DOHH2 (cell line): ENCODE data around the gene TBXA2R.
"Not testable (repeated sequence)": the region's sequence is repeated elsewhere in the genome, so short reads cannot be mapped to it uniquely, and the experiment has no call there.

ENCODE experiments used
- H3F3A ChIP-seq: fragments of 200-600 bp; sonication (generic), shearing (Covaris generic); 2 replicates; pipeline ENCODE4 v1.6.0; 2016; ENCODE audit warnings: antibody characterized with exemption, mild to moderate bottlenecking; ENCODE audit not compliant: control insufficient read depth, insufficient read depth
- H3K27ac ChIP-seq: fragments of 200-600 bp; sonication (generic); 2 replicates; pipeline ENCODE4 v1.5.1; 2014; ENCODE audit warnings: low read depth, mild to moderate bottlenecking, low read length, moderate library complexity
- H3K27me3 ChIP-seq: fragments of 200-600 bp; sonication (generic); 2 replicates; pipeline ENCODE4 v1.6.1; 2014; ENCODE audit warnings: mild to moderate bottlenecking, low read length, mixed read lengths; ENCODE audit not compliant: control insufficient read depth
- H3K36me3 ChIP-seq: fragments of 200-600 bp; sonication (generic); 2 replicates; pipeline ENCODE4 v1.6.1; 2014; ENCODE audit warnings: mild to moderate bottlenecking, low read length, moderate library complexity, mixed read lengths; ENCODE audit not compliant: control insufficient read depth
- H3K4me1 ChIP-seq: fragments of 200-600 bp; sonication (generic); 2 replicates; pipeline ENCODE4 v1.6.1; 2014; ENCODE audit warnings: mild to moderate bottlenecking, low read length, mixed read lengths; ENCODE audit not compliant: control insufficient read depth
- H3K4me2 ChIP-seq: fragments of 200-600 bp; sonication (generic); 2 replicates; pipeline ENCODE4 v1.6.0; 2014; ENCODE audit warnings: mild to moderate bottlenecking, low read length, moderate library complexity
- H3K4me3 ChIP-seq: fragments of 200-600 bp; sonication (generic); 2 replicates; pipeline ENCODE4 v1.5.1; 2014; ENCODE audit warnings: mild to moderate bottlenecking, low read length, mixed read lengths
- H3K79me2 ChIP-seq: fragments of 200-600 bp; sonication (generic); 2 replicates; pipeline ENCODE4 v1.6.1; 2014; ENCODE audit warnings: mild to moderate bottlenecking, low read length, mixed read lengths; ENCODE audit not compliant: control insufficient read depth
- H3K9me2 ChIP-seq: fragments of 200-600 bp; sonication (generic); replicated peaks from 2 replicates; pipeline ENCODE4 v1.6.1; 2014; ENCODE audit warnings: mild to moderate bottlenecking, low read length, mixed read lengths; ENCODE audit not compliant: control insufficient read depth
- H3K9me3 ChIP-seq: fragments of 200-600 bp; sonication (generic); 2 replicates; pipeline ENCODE4 v1.6.1; 2014; ENCODE audit warnings: antibody characterized with exemption, low read length, mixed read lengths; ENCODE audit not compliant: control insufficient read depth, insufficient read depth
- H4K20me1 ChIP-seq: fragments of 200-600 bp; sonication (generic); 2 replicates; pipeline ENCODE4 v1.6.0; 2014; ENCODE audit warnings: low read depth, mild to moderate bottlenecking, antibody characterized with exemption, low read length, moderate library complexity; ENCODE audit not compliant: control insufficient read depth, insufficient read depth
- EZH2phosphoT487 ChIP-seq: fragments of 200-600 bp; sonication (generic); IDR thresholded peaks from 2 replicates; pipeline ENCODE4 v1.6.1; 2017; ENCODE audit warnings: borderline replicate concordance, mild to moderate bottlenecking, antibody characterized with exemption, low read length, moderate library complexity, mixed read lengths
- TF ChIP-seq, protein P1 (sequence below): fragments of 200-600 bp; sonication (generic); IDR thresholded peaks from one replicate; pipeline ENCODE4 v1.5.1; 2014; ENCODE audit warnings: antibody characterized with exemption, mild to moderate bottlenecking, low read depth, low read length; ENCODE audit not compliant: poor library complexity, severe bottlenecking

The TBXA2R gene

DNA sequence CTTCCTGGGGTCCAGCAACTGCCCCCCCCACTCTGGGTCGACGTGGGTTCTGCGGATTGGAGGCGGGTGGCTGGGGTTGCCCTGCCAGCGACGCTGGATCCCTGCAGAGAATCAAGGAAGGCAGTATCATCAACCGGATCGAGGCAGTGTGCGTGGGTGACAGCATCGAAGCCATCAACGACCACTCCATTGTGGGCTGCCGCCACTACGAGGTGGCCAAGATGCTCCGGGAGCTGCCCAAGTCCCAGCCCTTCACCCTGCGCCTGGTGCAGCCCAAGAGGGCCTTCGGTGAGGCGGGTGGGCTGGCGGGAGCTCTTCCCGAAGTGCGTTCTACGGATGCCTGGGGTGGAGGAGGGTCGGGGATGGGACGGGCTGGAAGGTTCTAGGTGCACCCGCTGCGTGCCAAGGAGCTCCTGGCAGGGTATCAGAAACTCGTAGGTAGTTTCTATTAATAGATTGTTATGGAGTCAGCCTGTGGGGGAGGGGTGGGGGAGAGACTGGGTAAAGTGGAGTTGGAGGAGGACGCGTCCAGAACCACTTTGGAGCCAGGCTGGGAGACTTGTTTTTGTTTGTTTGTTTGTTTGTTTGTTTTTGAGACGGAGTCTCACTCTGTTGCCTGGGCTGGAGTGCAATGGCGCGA is 19.8 kb downstream of the TBXA2R start:
- no peaks in the 10 kb centered on the region for H3K79me2 ChIP-seq
- H4K20me1 ChIP-seq: no peaks in the 10 kb centered on the region
- peaks cover 14% of the 10 kb centered on the region; the same call in 1 of the 2 replicates for H3K9me3 ChIP-seq
- no peaks in the 10 kb centered on the region for H3K36me3 ChIP-seq
- H3K9me2 ChIP-seq: no peaks in the 10 kb centered on the region
- no peak overlapping the region for H3K4me2 ChIP-seq
- no peak for TF ChIP-seq EZH2phosphoT487
- TF ChIP-seq, protein P1, sequence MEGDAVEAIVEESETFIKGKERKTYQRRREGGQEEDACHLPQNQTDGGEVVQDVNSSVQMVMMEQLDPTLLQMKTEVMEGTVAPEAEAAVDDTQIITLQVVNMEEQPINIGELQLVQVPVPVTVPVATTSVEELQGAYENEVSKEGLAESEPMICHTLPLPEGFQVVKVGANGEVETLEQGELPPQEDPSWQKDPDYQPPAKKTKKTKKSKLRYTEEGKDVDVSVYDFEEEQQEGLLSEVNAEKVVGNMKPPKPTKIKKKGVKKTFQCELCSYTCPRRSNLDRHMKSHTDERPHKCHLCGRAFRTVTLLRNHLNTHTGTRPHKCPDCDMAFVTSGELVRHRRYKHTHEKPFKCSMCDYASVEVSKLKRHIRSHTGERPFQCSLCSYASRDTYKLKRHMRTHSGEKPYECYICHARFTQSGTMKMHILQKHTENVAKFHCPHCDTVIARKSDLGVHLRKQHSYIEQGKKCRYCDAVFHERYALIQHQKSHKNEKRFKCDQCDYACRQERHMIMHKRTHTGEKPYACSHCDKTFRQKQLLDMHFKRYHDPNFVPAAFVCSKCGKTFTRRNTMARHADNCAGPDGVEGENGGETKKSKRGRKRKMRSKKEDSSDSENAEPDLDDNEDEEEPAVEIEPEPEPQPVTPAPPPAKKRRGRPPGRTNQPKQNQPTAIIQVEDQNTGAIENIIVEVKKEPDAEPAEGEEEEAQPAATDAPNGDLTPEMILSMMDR: no peak
- no peak overlapping the region for H3K27ac ChIP-seq
- no peaks in the 10 kb centered on the region for H3K4me1 ChIP-seq
- no peaks in the 10 kb centered on the region for H3F3A ChIP-seq
- no peaks in the 10 kb centered on the region for H3K27me3 ChIP-seq
- H3K4me3 ChIP-seq: no peak overlapping the region

DNA sequence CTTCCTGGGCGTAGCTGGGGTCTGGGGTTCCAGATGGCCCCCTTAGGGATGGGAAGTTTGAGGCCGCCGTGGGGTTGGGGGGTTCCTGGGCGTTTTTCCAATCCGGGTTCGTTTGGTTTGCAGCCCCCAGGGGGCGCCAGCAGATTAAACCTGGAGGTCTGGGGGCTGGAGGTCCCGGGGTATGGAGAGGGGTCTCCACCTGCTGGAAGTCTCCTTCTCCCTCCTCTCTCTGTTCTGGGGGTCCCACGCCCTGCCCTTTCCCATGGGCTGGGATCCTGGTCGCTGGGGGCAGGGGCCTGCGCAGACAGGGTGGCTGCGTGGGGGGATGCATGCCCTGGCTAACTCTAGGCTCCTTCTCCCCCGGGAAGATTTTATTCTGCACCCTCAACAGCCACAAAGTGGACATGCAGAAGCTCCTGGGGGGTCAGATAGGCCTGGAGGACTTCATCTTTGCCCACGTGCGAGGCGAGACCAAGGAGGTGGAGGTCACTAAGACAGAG is 20.5 kb downstream of the TBXA2R start:
- H3K36me3 ChIP-seq: no peaks in the 10 kb centered on the region
- H3K4me1 ChIP-seq: no peaks in the 10 kb centered on the region
- no peaks in the 10 kb centered on the region for H4K20me1 ChIP-seq
- no peak overlapping the region for H3K27ac ChIP-seq
- H3K27me3 ChIP-seq: no peaks in the 10 kb centered on the region
- no peak overlapping the region for H3K4me2 ChIP-seq
- H3F3A ChIP-seq: no peaks in the 10 kb centered on the region
- H3K9me3 ChIP-seq: peaks cover 7% of the 10 kb centered on the region; the same call in 1 of the 2 replicates
- no peaks in the 10 kb centered on the region for H3K9me2 ChIP-seq
- no peak overlapping the region for H3K4me3 ChIP-seq
- TF ChIP-seq, protein P1: peak; percentile 79
- no peak for TF ChIP-seq EZH2phosphoT487
- H3K79me2 ChIP-seq: no peaks in the 10 kb centered on the region

DNA sequence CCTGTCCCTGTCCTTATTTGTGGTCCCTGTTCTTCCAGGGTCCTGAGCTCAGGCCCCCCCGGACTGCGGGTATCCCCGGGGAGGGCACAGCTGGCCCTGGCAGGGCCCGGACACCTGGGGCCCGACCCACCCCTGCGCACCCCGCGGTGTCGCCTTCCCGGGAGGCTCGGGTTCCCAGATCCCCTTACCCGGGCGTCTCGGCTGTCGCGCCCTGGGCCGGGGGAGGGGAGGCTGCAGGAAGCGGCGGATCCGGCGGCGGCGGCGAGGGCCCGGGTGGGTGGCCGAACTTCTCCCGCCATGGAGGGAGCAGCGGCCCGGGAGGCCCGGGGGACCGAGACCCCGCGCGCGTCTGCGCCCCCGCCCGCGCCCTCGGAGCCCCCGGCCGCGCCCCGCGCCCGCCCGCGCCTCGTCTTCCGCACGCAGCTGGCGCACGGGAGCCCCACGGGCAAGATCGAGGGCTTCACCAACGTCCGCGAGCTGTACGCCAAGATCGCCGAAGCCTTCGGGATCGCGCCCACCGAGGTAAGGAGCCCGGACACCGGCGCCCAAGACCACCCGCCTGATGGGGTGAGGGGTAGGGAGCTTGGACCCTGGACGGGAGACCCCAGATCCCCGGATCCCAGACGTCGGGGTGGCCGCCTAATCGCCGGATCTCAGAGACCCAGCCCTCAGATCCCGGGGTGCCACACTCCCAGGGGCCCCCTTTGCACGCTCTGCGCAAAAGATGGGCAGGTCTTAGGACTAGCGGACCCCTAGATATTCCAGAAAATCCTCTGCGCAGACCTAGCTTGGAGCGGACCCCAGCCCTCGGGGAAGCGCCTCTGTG is 21.2 kb downstream of the TBXA2R start, which contains the start of gene GIPC3:
Gene GIPC3, plus strand, starts transcription at position 178 of the 826 bp plus-strand sequence. Its CDS starts 120 bp downstream, at position 298.
- Histone ChIP-seq H4K20me1 (no peaks in the 10 kb centered on the region), H3K4me1 (no peaks in the 10 kb centered on the region), H3K36me3 (no peaks in the 10 kb centered on the region), H3K27me3 (no peaks in the 10 kb centered on the region), H3K4me3 (no peak within 1 kb of the TSS), H3K27ac (no peak within 1 kb of the TSS), H3K79me2 (no peaks in the 10 kb centered on the region), H3K9me3 (0 out of 2 replicates have a peak, but pooled peaks cover 3% of the 10 kb centered on the region), H3K9me2 (no peaks in the 10 kb centered on the region), H3F3A (no peaks in the 10 kb centered on the region), H3K4me2 (no peak within 1 kb of the TSS)
- TF ChIP-seq, protein P1: no peak
- no peak for TF ChIP-seq EZH2phosphoT487

DNA sequence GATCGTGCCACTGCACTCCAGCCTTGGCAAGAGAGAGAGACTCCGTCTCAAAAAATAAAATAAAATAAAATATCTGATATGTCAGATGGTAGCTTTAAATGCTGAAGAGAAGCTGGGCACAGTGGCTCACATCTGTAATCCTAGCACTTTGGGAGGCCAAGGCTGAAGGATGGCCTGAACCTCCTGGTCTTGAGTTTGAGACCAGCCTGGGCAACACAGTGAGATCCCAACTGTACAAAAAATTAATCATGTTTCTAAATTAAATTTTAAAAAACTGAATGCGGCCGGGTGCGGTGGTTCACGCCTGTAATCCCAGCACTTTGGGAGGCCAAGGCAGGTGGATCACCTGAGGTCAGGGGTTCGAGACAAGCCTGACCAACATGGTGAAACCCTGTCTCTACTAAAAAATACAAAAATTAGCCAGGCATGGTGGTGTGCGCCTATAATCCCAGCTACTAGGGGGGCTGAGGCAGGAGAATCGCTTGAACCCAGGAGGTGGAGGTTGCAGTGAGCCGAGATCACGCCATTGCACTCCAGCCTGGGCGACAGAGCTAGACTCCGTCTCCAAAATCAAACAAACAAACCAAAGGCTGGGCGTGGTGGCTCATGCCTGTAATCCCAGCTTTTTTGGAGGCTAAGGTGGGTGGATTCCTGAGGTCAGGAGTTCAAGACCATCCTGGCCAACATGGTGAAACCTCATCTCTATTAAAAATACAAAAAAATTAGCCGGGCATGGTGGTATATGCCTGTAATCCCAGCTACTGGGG is 22.5 kb downstream of the TBXA2R start:
- H3K9me2 ChIP-seq, H3K36me3 ChIP-seq, H3K79me2 ChIP-seq, H3K27ac ChIP-seq, H3K9me3 ChIP-seq, H3F3A ChIP-seq, H3K4me2 ChIP-seq, H3K27me3 ChIP-seq, H4K20me1 ChIP-seq, H3K4me3 ChIP-seq, H3K4me1 ChIP-seq: not testable (repeated sequence)

DNA sequence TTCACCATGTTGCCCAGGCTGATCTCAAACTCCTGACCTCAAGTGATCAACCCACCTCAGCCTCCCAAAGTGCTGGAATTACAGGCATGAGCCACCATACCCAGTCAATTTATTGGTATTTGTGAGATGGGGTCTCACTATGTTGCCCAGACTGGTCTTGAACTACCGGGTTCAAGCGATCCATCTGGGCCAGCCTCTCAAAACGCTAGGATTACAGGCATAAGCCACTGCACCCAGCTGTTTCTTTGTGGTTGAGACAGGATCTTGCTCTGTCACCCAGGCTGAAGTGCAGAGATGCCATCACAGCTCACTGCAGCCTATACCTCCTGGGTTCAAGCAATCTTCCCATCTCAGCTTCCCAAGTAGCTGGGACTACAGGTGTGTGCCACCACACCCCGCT is 24.9 kb downstream of the TBXA2R start:
- H3K4me2 ChIP-seq, H4K20me1 ChIP-seq, H3K79me2 ChIP-seq, H3F3A ChIP-seq, H3K27me3 ChIP-seq, H3K9me3 ChIP-seq, H3K4me1 ChIP-seq, H3K4me3 ChIP-seq, H3K27ac ChIP-seq, H3K9me2 ChIP-seq, H3K36me3 ChIP-seq: not testable (repeated sequence)
